HL-60 (cell line): Measurements from ENCODE around the gene PTPRM.

Source experiments
- DNase-seq, 2 experiments: peaks; one replicate each; pipeline ENCODE4 v3.0.0-alpha.2; 2010 to 2020; ENCODE audit warnings: low read depth in 1 of 2, low spot score in 1 of 2
- H3K27ac ChIP-seq: fragments of 250-450 bp; sonication (Bioruptor Pico); replicated peaks from 2 replicates; pipeline ENCODE4 v1.5.1; 2020; ENCODE audit warnings: mild to moderate bottlenecking, moderate library complexity
- H3K27me3 ChIP-seq: fragments of 250-450 bp; sonication (Bioruptor Pico); 2 replicates; pipeline ENCODE4 v1.5.1; 2021; ENCODE audit warnings: mild to moderate bottlenecking, moderate library complexity; ENCODE audit not compliant: insufficient read depth, poor library complexity, severe bottlenecking
- H3K4me3 ChIP-seq: replicated peaks from 2 replicates; pipeline ENCODE4 v1.5.1; 2011; ENCODE audit warnings: mild to moderate bottlenecking, control low read depth, low read length; ENCODE audit not compliant: insufficient read depth
- CTCF ChIP-seq: IDR thresholded peaks from one replicate; pipeline ENCODE4 v1.5.1; 2011; ENCODE audit warnings: low read length, control low read depth, inconsistent platforms; ENCODE audit not compliant: insufficient read depth
- GABPA ChIP-seq: IDR thresholded peaks from 2 replicates; pipeline ENCODE4 v1.6.1; 2012; ENCODE audit warnings: low read depth
- POLR2AphosphoS5 ChIP-seq: IDR thresholded peaks from 2 replicates; pipeline ENCODE4 v1.6.1; 2012; ENCODE audit warnings: low read depth
- REST ChIP-seq: IDR thresholded peaks from 2 replicates; pipeline ENCODE4 v1.6.1; 2012; ENCODE audit warnings: low read depth; ENCODE audit not compliant: insufficient replicate concordance
- SPI1 ChIP-seq: IDR thresholded peaks from 2 replicates; pipeline ENCODE4 v1.6.1; 2012; ENCODE audit warnings: low read depth, mild to moderate bottlenecking, borderline replicate concordance

PTPRM gene

GRCh38 chr18:7720395-7720794 lies 153.3 kb downstream of the PTPRM start:
- no peak for TF ChIP-seq SPI1
- TF ChIP-seq POLR2AphosphoS5, result no peak
- TF ChIP-seq REST, result no peak
- no peak for TF ChIP-seq CTCF
- TF ChIP-seq GABPA, result no peak
- H3K4me3 ChIP-seq, result no peak overlapping the region
- no peak overlapping the region for H3K27ac ChIP-seq
- no peak for DNase-seq
- H3K27me3 ChIP-seq, result no peaks in the 10 kb centered on the region

GRCh38 chr18:7721532-7721931 lies 154.4 kb downstream of the PTPRM start:
- TF ChIP-seq REST (no peak), CTCF (no peak), POLR2AphosphoS5 (no peak), SPI1 (no peak), GABPA (no peak)
- H3K27me3 ChIP-seq, result no peaks in the 10 kb centered on the region
- no peak for DNase-seq

GRCh38 chr18:7722955-7723354 lies 155.8 kb downstream of the PTPRM start:
- Histone ChIP-seq H3K4me3 (no peak overlapping the region), H3K27ac (no peak overlapping the region), H3K27me3 (no peaks in the 10 kb centered on the region)
- DNase-seq, result no peak
- TF ChIP-seq GABPA (no peak), CTCF (no peak), REST (no peak), POLR2AphosphoS5 (no peak), SPI1 (no peak)

More at GRCh38 chr18:7721532-7721931, 154.4 kb downstream of the PTPRM start:
- no peak overlapping the region for H3K4me3 ChIP-seq
- no peak overlapping the region for H3K27ac ChIP-seq
